Middle frontal gyrus (tissue), 1 donor: ENCODE results near the gene S100A9.
"Not testable (repeated sequence)": the region's sequence is repeated elsewhere in the genome, so short reads cannot be mapped to it uniquely, and the experiment has no call there.

Experiments
- DNase-seq: peaks from one replicate; pipeline ENCODE4 v3.0.0-alpha.2; 2015; ENCODE audit warnings: low spot score; ENCODE audit errors: extremely low spot score

S100A9 gene

GRCh38 chr1:153344718-153345025, 13.0 kb upstream of the S100A9 start:
- DNase-seq, result no peak

- DNase-seq, result no peak
Measured at GRCh38 chr1:153345187-153346076, 12.2 kb upstream of the S100A9 start.

GRCh38 chr1:153346077-153346723, 11.5 kb upstream of the S100A9 start:
- no peak for DNase-seq

GRCh38 chr1:153347049-153347448, 10.6 kb upstream of the S100A9 start:
- not testable (repeated sequence) for DNase-seq

- no peak for DNase-seq
Measured at GRCh38 chr1:153347856-153348255, 9.8 kb upstream of the S100A9 start.

- no peak for DNase-seq
Measured at GRCh38 chr1:153348511-153349362, 8.9 kb upstream of the S100A9 start, which contains the start of gene PGLYRP4. Gene PGLYRP4, minus strand, starts transcription at chr1:153348841. Its CDS starts 909 bp downstream, at chr1:153347932.

- DNase-seq, result no peak
Measured at GRCh38 chr1:153349363-153350320, 8.0 kb upstream of the S100A9 start.

GRCh38 chr1:153350321-153350957, 7.2 kb upstream of the S100A9 start:
- no peak for DNase-seq

GRCh38 chr1:153352523-153352922, 5.1 kb upstream of the S100A9 start:
- DNase-seq, result peak; percentile 32

GRCh38 chr1:153353226-153353947, 4.3 kb upstream of the S100A9 start:
- DNase-seq, result no peak

GRCh38 chr1:153354515-153355193, 3.0 kb upstream of the S100A9 start:
- DNase-seq, result no peak

- no peak for DNase-seq
Measured at GRCh38 chr1:153355445-153356071, 2.1 kb upstream of the S100A9 start.

- DNase-seq, result no peak
Measured at GRCh38 chr1:153356392-153357075, 1.1 kb upstream of the S100A9 start.

GRCh38 chr1:153357076-153357852, 390 bp upstream of the S100A9 start:
- no peak for DNase-seq

GRCh38 chr1:153358691-153358975, 979 bp downstream of the S100A9 start:
- no peak for DNase-seq

- no peak for DNase-seq
Measured at GRCh38 chr1:153359241-153359640, 1.6 kb downstream of the S100A9 start.

GRCh38 chr1:153360190-153360589, 2.5 kb downstream of the S100A9 start:
- DNase-seq, result no peak
